GM12878 (cell line): ENCODE results near the gene RPGRIP1L.

Experiments
- CREM ChIP-seq: IDR thresholded peaks from 2 replicates; pipeline ENCODE4 v1.6.1; 2014; ENCODE audit warnings: antibody characterized with exemption, low read depth
- GABPA ChIP-seq: IDR thresholded peaks from 2 replicates; pipeline ENCODE4 v1.6.1; 2014; ENCODE audit warnings: antibody characterized with exemption, low read depth, mild to moderate bottlenecking, inconsistent platforms
- POLR2AphosphoS5 ChIP-seq: IDR thresholded peaks from 2 replicates; pipeline ENCODE4 v1.6.1; 2011; ENCODE audit warnings: mild to moderate bottlenecking, low read length, inconsistent platforms
- TF ChIP-seq, protein P1 (sequence below): fragments of 150-350 bp; IDR thresholded peaks from 2 replicates; pipeline ENCODE4 v1.6.1; 2016; ENCODE audit warnings: low read depth, low read length

DNA sequence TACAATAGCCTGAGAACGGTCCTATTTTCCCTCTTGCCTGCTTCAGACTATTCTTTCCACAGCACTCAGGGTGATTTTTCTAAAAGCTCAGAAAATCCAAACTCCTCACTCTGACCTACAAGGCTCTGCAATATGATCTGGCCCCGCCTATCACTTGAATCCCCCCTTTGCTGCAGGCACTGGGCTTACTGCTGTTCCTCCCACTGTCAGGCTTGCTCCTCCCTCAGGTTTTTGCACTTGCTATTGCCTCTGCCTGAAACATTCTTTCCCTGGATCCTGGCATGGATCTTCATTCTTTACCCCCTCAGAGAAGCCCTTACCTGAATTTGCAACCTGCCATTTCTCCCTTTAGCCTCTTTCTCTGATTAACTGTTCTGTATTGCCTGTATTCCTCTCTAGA is 52.3 kb downstream of the RPGRIP1L start:
- TF ChIP-seq CREM (no peak), GABPA (no peak), POLR2AphosphoS5 (no peak)
- TF ChIP-seq, protein P1, sequence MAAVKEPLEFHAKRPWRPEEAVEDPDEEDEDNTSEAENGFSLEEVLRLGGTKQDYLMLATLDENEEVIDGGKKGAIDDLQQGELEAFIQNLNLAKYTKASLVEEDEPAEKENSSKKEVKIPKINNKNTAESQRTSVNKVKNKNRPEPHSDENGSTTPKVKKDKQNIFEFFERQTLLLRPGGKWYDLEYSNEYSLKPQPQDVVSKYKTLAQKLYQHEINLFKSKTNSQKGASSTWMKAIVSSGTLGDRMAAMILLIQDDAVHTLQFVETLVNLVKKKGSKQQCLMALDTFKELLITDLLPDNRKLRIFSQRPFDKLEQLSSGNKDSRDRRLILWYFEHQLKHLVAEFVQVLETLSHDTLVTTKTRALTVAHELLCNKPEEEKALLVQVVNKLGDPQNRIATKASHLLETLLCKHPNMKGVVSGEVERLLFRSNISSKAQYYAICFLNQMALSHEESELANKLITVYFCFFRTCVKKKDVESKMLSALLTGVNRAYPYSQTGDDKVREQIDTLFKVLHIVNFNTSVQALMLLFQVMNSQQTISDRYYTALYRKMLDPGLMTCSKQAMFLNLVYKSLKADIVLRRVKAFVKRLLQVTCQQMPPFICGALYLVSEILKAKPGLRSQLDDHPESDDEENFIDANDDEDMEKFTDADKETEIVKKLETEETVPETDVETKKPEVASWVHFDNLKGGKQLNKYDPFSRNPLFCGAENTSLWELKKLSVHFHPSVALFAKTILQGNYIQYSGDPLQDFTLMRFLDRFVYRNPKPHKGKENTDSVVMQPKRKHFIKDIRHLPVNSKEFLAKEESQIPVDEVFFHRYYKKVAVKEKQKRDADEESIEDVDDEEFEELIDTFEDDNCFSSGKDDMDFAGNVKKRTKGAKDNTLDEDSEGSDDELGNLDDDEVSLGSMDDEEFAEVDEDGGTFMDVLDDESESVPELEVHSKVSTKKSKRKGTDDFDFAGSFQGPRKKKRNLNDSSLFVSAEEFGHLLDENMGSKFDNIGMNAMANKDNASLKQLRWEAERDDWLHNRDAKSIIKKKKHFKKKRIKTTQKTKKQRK: no peak
